CD4-positive, alpha-beta T cell treated with Interleukin-6 at 100 ng/mL for 8 hours (primary cell): ENCODE measurements around the gene UBE2G1.

Experiments used
- DNase-seq: peaks from one replicate; pipeline ENCODE4 v3.0.0-alpha.2; 2020; ENCODE audit warnings: mixed read lengths, low spot score

UBE2G1 gene

DNA sequence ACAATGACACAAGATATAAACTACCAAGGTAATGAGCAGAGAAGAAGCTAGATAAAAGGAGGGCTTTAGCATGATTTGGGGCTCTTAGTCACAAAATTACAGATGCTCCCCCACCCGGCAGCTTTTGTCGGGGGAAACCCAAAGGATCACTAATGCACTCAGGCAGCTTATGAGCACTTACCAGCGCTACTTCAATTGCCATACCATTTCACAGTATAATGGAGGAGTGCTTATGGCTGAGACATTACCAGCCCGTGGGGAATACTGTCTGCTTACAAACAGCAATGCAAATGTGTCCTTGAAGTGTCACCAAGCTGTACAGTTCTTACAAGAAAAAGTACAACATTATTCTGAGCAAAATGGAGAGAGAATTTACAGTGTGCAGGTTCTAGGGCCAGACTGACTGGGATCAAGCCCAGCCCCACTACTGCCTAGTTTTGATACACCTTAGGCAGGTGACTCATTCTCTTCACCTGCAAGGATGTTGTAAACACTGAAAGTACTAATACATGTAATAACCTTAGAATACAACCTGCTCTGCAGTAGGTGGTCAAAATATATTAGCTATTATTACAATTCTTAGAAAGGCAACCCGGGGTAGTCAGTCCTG, 119.0 kb downstream of the UBE2G1 start:
- no peak for DNase-seq

- no peak for DNase-seq
Measured at GRCh38 chr17:4246674-4247073, 119.8 kb downstream of the UBE2G1 start.

GRCh38 chr17:4241535-4241934, 124.9 kb downstream of the UBE2G1 start:
- no peak for DNase-seq

DNA sequence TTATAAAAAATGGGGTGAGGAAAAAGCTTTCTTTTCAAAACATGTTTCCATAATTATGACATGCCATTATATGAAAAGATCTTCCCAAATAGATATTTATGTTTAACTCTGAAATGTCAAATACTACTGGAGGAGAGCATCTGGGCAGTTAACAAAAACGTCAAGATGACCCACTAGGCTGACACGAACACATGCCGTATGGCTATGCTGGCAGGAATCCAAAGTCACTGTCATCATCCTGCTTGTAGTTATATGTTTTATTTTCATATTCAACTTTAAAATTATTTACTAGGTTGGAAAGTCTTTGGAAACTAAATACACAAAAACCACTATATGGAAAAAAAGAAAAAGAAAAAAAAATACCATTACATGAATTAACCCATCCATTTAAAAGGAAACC, 130.0 kb downstream of the UBE2G1 start:
- no peak for DNase-seq

GRCh38 chr17:4235372-4236279, 130.8 kb downstream of the UBE2G1 start:
- no peak for DNase-seq

DNA sequence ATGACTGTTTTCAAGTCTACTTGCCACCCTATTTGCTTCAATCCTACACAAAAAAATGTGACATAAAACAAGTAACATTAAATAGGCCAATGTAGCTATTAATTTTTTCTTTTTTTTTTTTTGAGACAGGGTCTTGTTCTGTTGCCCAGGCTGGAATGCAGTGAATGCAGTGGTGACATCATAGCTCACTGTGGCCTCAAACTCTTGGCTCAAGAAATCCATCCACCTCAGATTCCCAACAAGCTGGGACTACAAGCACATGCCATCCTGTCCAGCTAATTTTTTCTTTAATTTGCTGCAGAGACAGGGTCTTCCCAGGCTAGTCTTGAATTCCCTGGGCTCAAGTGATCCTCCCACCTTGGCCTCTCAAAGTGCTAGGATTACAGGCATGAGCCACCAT, 132.1 kb downstream of the UBE2G1 start:
- no peak for DNase-seq

DNA sequence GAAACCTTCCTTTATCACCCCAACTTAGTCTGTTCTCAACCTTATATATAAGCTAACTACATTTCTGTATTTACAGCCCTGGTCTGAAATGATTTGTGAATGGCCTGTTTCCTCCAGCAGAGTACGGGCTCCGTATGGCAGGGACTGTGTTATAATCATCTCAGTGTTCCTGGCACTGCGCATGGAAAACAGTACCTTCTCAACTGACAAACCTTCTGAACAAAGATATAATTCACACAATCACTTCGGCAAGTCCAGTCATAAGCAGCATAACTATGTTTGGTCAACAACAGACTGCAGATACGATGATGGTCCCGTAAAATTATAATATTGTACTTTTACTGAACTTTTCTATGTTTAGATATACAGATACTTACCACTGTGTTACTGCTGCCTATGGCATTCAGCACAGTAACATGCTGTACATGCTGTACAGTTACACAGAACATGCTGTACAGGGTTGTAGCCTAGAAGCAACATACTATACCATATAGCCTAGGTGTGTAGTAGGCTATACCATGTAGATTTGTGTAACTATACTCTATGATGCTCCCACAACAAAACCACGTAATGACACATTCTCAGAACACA, 132.7 kb downstream of the UBE2G1 start:
- no peak for DNase-seq

DNA sequence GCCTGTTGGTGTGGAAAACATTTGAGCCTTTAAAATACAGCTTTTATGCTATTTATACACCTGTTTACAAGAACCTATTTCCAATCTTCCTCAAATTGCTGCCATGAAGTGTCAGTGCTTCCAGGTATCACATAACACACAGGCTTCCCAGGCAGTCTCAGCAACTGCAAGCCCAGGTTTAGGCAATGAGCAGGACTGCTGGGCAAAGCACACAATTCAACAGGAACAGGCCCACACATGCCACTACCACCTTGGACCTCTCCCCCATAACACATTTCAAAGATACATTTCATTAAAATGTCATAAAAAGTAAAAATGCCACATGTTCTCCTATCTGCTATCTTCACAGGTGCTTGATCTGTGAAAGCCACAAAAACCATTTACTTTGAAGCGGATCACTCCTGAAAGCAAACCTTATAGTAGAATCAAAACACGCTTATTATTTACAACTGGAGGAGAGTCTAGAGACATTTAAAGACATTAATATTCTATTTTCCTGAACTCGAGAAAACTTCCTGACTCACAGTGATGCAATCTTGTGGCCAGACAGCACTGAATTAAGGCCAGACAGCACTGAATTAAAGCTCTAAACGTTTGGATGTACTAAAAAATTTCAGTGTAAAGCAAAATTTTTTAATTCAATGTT, 134.2 kb downstream of the UBE2G1 start:
- DNase-seq: no peak

DNA sequence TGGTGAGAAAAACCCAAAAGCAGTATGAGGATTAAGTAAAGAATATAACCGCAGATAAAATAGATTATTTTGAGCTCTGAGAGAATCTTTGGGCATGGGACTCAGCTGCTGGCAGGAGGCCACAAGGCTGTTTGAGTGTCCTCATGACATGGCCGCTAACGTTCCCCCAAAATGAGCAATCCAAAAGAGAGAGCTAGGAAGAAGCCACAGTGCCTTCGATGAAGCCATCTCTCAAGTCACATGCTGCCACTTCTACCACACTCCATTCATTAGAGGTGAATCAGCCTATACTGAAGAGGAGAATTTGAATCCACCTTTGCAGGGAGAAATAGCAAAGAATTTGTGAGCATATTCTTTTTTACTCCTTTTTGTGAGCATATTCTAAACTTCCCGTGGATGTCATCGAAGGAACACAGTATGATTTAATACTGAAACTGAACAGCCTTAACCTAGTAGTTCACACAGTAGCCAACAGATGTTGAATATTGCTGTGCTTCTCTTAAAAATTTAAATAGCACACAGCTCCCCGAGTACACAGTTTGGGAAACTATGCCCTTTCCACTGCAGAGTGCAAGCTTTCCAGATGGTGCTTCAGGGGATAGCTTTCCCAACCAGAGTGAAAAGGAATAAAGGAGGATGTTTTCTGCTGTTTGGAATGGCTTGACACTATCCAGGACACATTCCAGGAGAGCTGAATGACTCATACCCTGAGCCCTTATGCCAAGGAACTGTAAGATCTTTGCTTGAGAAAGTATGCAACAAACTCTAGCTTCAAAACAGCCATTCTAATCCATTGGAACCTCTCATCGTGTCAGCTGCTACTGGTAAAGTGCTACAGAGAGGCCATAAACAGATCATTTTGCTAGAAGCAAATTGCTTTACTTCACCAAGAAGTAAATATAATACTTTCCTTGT, 136.6 kb downstream of the UBE2G1 start:
- DNase-seq: no peak

GRCh38 chr17:4221899-4222659, 144.4 kb downstream of the UBE2G1 start:
- no peak for DNase-seq

GRCh38 chr17:4221163-4221562, 145.3 kb downstream of the UBE2G1 start:
- DNase-seq: no peak

GRCh38 chr17:4220655-4221054, 145.8 kb downstream of the UBE2G1 start:
- no peak for DNase-seq
